PC-9 (cell line): ENCODE results near the gene GYG1.

ENCODE experiments used
- CTCF ChIP-seq: fragments of 200-600 bp; sonication (generic); conservative IDR thresholded peaks from 2 replicates; pipeline ENCODE4 v1.6.1; 2017; ENCODE audit warnings: mixed run types, antibody characterized with exemption, mild to moderate bottlenecking, moderate library complexity
- EZH2 ChIP-seq: fragments of 200-600 bp; sonication (generic); IDR thresholded peaks from 2 replicates; pipeline ENCODE4 v1.8.0; 2017; ENCODE audit warnings: antibody characterized with exemption, low read depth

GRCh38 chr3:149001727-149002126, 10.4 kb downstream of the GYG1 start:
- no peak for TF ChIP-seq CTCF
- no peak for TF ChIP-seq EZH2
